ENCODE data around the gene GRB10.

The GRB10 gene

GRCh38 chr7:50651271-50651989 lies 131.3 kb downstream of the GRB10 start:
- no peak for DNase-seq

- no peak for DNase-seq
These were observed 132.5 kb downstream of the GRB10 start for GRCh38 chr7:50650057-50650664.

- no peak for DNase-seq
These were observed 133.3 kb downstream of the GRB10 start for GRCh38 chr7:50649259-50649885.

GRCh38 chr7:50648570-50649169 lies 134.0 kb downstream of the GRB10 start:
- no peak for DNase-seq

- no peak for DNase-seq
These were observed 134.6 kb downstream of the GRB10 start for GRCh38 chr7:50648076-50648475.

GRCh38 chr7:50647286-50647980 lies 135.3 kb downstream of the GRB10 start:
- DNase-seq: no peak

- no peak for DNase-seq
These were observed 136.6 kb downstream of the GRB10 start for GRCh38 chr7:50646069-50646468.

- DNase-seq: no peak
These were observed 137.5 kb downstream of the GRB10 start for GRCh38 chr7:50645186-50645585.

- DNase-seq: no peak
These were observed 138.1 kb downstream of the GRB10 start for GRCh38 chr7:50644586-50644985.

- no peak for DNase-seq
These were observed 138.6 kb downstream of the GRB10 start for GRCh38 chr7:50644114-50644513.

- no peak for DNase-seq
These were observed 141.0 kb downstream of the GRB10 start for GRCh38 chr7:50641442-50642405.

- DNase-seq: no peak
These were observed 141.9 kb downstream of the GRB10 start for GRCh38 chr7:50640779-50641178.

- DNase-seq: no peak
These were observed 142.4 kb downstream of the GRB10 start for GRCh38 chr7:50640256-50640655.

GRCh38 chr7:50637725-50638643 lies 144.7 kb downstream of the GRB10 start:
- no peak for DNase-seq

GRCh38 chr7:50634378-50634777 lies 148.3 kb downstream of the GRB10 start:
- DNase-seq: no peak

GRCh38 chr7:50633414-50633710 lies 149.3 kb downstream of the GRB10 start:
- no peak for DNase-seq

GRCh38 chr7:50632561-50633413 lies 149.9 kb downstream of the GRB10 start:
- peak; percentile 9 to 36 for DNase-seq

GRCh38 chr7:50631639-50632038 lies 151.1 kb downstream of the GRB10 start:
- no peak for DNase-seq

GRCh38 chr7:50631100-50631499 lies 151.6 kb downstream of the GRB10 start:
- DNase-seq: no peak
